Measurements from ENCODE around the gene LCE6A. TPM values are rescaled to one million over a fixed set of nuclear protein-coding genes. Genes with fewer than 3 reads are reported as not detected.

The LCE6A gene
- not detected in 2 replicates for total RNA-seq

GRCh38 chr1:152842556-152842955 lies at the start of gene LCE6A:
Gene LCE6A (plus strand): TSS chr1:152842856. CDS start chr1:152843521, 665 bp downstream.

DNA sequence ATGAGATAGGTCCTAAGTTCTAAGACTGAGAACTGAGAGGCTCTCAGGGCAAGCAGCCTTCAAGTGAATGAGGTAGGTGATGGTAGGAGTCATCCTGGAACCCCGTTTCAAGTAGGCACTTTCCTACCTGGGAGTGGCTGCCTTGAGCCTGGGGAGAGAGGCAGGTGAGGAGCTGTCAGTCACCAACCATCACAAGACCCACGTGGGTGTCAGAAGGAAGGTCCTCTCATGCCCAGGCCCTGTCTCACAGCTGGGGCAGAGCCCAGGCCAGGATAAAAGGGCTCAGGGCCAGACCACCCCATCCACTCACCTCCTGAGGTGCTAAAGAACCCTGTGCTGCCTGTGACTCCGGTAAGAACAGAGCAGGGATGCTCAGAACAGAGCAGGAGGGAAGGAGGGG lies 46.2 kb upstream of the LCE6A start, which contains the start of gene LCE1D:
TSS of gene LCE1D (plus strand) at position 301 of the 400 bp plus-strand sequence. CDS start 1,074 bp downstream, outside the sequence.

GRCh38 chr1:152806576-152806975 lies 36.1 kb upstream of the LCE6A start, which contains the start of gene LCE1C:
Gene LCE1C (minus strand): TSS chr1:152806651. CDS start chr1:152805478, 1,173 bp downstream.

GRCh38 chr1:152811671-152812070 lies 31.0 kb upstream of the LCE6A start, which contains the start of gene LCE1B:
Gene LCE1B (plus strand): TSS chr1:152811971. CDS start chr1:152812447, 476 bp downstream.

DNA sequence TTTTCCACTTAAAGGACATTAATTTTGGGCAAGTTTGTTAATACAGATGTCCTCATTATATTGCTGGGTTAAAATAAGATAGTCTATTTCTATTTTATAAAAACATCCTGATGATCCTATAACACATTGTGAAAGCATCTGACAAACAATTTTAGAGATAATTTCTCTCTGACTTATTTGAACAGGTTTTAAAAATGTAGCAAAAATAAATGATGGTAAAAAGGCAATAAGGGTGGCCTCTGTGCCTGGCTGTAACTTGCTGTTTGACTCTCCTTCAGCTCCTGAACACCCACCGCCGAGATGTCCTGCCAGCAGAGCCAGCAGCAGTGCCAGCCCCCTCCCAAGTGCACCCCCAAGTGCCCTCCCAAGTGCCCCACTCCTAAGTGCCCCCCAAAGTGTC lies 15.5 kb upstream of the LCE6A start, which contains the start of gene LCE1A:
TSS of gene LCE1A (plus strand) at position 301 of the 400 bp plus-strand sequence. CDS start at position 301, 0 bp downstream.

DNA sequence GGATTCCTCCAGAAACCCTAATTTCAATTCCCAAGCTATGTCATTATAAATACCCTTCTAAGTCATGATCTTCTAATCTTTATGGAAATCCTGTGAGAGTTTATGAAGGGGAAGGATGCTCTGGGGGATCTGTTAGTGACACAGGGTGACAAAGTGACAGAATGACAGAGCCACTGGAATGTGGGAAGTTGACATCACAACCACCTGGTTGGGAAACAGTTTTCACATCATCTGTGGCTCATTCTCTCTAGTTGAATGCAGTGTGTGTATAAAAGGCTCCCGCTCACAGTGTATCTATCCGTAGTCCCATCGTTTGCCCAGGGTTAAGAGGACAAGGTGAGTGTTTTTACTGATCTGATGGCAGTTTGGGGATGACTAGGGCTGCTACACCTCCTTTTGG lies 17.0 kb downstream of the LCE6A start, which contains the start of gene LCE7A:
TSS of gene LCE7A (plus strand) at position 301 of the 400 bp plus-strand sequence. CDS start 702 bp downstream, outside the sequence.

DNA sequence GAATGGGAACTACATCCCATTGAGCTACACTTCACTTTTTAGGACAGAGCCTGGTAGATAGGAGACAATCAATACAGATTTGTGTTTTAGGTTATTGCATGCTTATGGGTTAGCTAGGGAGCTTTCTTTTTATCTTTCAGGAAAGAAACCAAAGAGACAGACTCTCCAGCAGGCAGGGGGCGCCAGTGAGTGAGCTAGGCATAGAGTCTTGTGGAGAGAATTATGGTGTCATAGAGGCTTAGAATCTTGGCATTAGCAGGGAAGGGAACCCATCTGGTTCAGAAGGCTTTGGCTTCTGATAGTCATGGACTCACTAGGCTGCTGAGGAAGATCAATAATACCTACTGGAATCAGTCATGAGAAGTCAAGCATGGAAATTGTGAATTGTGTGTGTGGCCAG lies 35.4 kb downstream of the LCE6A start, which contains the start of gene SMCP:
TSS of gene SMCP (plus strand) at position 281 of the 400 bp plus-strand sequence. CDS start 6,101 bp downstream, outside the sequence.

Other genes starting within 250 kb of the LCE6A start
- gene LCE3C, start 242.6 kb upstream of the LCE6A start, total RNA-seq = not detected in 2 replicates
- not detected in 2 replicates for gene LCE3B, start 229.0 kb upstream of the LCE6A start, total RNA-seq
- gene LCE3A, start 219.8 kb upstream of the LCE6A start, total RNA-seq = not detected in 2 replicates
- gene LCE2D, start 179.5 kb upstream of the LCE6A start, total RNA-seq = not detected in 2 replicates
- not detected in 2 replicates for gene LCE2C, start 167.6 kb upstream of the LCE6A start, total RNA-seq
- not detected in 2 replicates for gene LCE2B, start 156.7 kb upstream of the LCE6A start, total RNA-seq
- gene LCE2A, start 144.5 kb upstream of the LCE6A start, total RNA-seq = not detected in 2 replicates
- gene LCE4A, start 134.7 kb upstream of the LCE6A start, total RNA-seq = not detected in 2 replicates
- gene KPRP, start 84.8 kb upstream of the LCE6A start, total RNA-seq = 0.04 TPM in 1 of 2 replicates, not detected in the other
- not detected in 2 replicates for gene LCE1F, start 67.7 kb upstream of the LCE6A start, total RNA-seq
- gene LCE1E, start 56.6 kb upstream of the LCE6A start, total RNA-seq = 0.91 TPM in 1 of 2 replicates, not detected in the other
- not detected in 2 replicates for gene LCE1D, start 46.1 kb upstream of the LCE6A start, total RNA-seq
- 1.1 and 9.9 TPM in 2 replicates for gene LCE1C, start 36.2 kb upstream of the LCE6A start, total RNA-seq
- gene LCE1B, start 30.9 kb upstream of the LCE6A start, total RNA-seq = 0.11 TPM in 1 of 2 replicates, not detected in the other
- gene LCE1A, start 15.4 kb upstream of the LCE6A start, total RNA-seq = 2.9 TPM in 1 of 2 replicates, not detected in the other
- gene LCE7A, start 17.1 kb downstream of the LCE6A start, total RNA-seq = not detected in 2 replicates
- gene SMCP, start 35.5 kb downstream of the LCE6A start, total RNA-seq = not detected in 2 replicates
- 5.2 and 10.2 TPM in 2 replicates for gene IVL, start 65.7 kb downstream of the LCE6A start, total RNA-seq
- gene SPRR5, start 104.3 kb downstream of the LCE6A start, total RNA-seq = 0.31 TPM in 1 of 2 replicates, not detected in the other
- gene SPRR4, start 127.8 kb downstream of the LCE6A start, total RNA-seq = not detected in 2 replicates
- not detected in 2 replicates for gene SPRR1A, start 141.2 kb downstream of the LCE6A start, total RNA-seq
- 0.61 and 0.70 TPM in 2 replicates for gene SPRR3, start 158.9 kb downstream of the LCE6A start, total RNA-seq
- gene SPRR1B, start 188.3 kb downstream of the LCE6A start, total RNA-seq = 31.1 and 43.3 TPM in 2 replicates
- gene SPRR2D, start 198.3 kb downstream of the LCE6A start, total RNA-seq = 1.1 and 1.2 TPM in 2 replicates
- gene SPRR2A, start 214.7 kb downstream of the LCE6A start, total RNA-seq = 0.39 and 0.87 TPM in 2 replicates
- not detected in 2 replicates for gene SPRR2B, start 228.8 kb downstream of the LCE6A start, total RNA-seq

Measured in hair follicular keratinocyte (primary cell).